ENCODE results near the gene LRMDA. TPM values are rescaled to one million over a fixed set of nuclear protein-coding genes. Genes with fewer than 3 reads are reported as not detected.

Gene LRMDA
- total RNA-seq, 1 donor from 2014 or later = not detected

- intact Hi-C loops (cut with micrococcal nuclease) = no loop called here
Observed at GRCh38 chr10:75634947-75635346, 203.5 kb downstream of the LRMDA start.

- intact Hi-C loops (cut with micrococcal nuclease) = no loop called here
Observed at GRCh38 chr10:75638752-75639151, 207.3 kb downstream of the LRMDA start.

- intact Hi-C loops (cut with micrococcal nuclease) = no loop called here
Observed at GRCh38 chr10:75639736-75640135, 208.3 kb downstream of the LRMDA start.

- intact Hi-C loops (cut with micrococcal nuclease) = no loop called here
Observed at GRCh38 chr10:75640381-75640780, 209.0 kb downstream of the LRMDA start.

DNA sequence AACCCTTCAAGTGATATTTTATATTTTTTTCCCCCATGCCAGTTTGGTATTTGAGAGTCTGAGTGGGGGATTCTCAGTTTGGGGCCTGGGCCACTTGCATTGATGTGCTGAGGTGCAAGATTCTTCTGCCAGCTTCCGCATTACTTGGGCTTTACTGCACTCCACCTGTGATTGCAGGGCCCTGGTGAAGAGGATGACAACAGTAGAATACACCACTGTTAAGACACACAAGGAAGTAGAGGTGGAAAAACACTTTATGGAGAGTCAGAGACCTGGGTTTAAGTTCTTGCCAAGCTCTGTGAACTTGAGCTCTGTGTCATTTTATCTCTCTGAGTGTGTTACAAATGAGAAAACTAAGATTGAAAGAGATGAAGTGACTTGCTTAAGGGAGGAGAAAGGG lies 209.4 kb downstream of the LRMDA start:
- intact Hi-C loops (cut with micrococcal nuclease) = no loop called here

GRCh38 chr10:75643405-75643804 lies 212.0 kb downstream of the LRMDA start:
- intact Hi-C loops (cut with micrococcal nuclease) = no loop called here

DNA sequence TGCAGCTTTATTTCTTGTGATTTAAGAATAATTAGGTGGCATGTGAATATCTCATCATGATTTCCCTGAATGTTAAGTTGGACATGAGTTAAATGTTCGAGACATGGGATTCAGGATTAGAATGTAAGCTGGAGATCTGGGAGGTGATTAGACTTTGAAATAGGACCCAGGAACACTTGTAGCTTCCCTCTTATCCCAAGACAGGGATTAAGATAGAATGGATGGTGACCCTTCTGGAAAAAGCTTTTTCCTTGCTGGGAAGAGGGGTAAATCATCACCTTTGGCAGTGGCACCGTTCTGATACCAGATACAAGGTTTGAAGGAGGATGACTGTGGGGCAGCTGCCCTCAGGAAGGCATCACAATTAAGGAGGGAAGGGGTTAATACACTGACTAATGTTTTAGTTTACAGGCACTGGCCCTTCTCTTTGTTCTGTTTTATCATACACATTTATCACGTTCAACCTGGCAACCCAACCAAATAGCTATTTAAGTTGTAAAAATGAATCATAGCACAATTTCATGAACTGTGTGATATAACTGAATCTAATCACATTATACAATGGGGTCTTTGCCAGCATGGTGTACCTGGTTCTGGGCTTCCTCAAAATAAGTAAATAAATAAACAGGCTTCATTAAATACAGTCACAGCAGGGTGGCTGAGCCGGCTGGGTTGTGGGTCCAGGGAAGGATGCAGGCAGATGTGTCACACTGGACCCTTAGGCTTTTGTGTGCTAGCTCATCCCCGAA lies 212.7 kb downstream of the LRMDA start:
- intact Hi-C loops (cut with micrococcal nuclease) = no loop called here

DNA sequence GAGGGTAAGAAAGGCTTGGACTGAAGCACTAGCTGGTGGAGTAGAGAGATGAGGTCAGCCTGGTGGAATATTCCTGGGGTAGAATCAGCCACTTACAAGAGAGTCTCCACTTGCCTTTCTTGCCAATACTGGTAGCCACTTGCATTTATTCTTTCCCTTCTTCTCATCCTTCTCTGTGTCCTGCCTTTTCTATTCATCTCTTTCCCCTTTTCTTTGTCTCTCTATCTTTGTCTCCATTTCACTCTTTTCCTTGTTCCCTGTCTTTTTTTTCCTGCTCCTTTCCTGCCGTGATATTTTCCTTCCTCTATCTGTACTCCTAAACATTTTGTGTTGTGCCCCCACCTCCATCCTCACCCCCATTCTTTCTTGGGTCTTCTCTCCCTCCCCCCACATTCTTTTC lies 214.3 kb downstream of the LRMDA start:
- intact Hi-C loops (cut with micrococcal nuclease) = no loop called here

DNA sequence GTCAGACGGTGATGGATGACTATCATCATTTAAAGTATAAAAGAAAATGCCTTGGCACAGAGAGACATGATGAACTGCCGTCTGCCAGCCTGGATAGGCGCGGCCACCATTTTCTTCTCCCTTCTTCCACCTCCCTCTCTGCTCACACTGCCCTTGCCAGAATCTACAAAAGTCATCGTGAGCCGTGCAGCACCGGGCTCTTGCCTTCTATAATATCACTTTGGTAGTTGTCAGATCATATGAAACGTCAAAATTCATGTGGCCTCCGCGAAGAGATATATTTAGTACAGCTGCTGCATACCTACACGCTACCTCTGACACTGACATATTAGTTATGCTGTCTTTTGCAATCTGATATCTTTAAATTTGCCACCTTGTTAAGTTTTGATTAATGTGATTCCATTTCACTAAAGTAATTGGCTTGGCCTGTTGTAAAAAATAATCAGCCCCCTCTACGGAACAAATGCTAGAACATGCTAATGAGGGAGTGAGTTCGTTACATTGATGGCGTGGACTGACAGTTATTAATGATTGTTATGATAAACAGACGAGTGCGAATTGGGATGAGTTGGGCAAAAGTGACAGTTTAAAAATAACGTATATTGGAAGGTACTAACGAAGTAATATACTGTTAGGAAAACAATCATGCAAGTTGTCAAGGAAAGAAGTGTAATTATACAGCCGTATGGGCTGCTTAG lies 214.9 kb downstream of the LRMDA start:
- intact Hi-C loops (cut with micrococcal nuclease) = no loop called here

DNA sequence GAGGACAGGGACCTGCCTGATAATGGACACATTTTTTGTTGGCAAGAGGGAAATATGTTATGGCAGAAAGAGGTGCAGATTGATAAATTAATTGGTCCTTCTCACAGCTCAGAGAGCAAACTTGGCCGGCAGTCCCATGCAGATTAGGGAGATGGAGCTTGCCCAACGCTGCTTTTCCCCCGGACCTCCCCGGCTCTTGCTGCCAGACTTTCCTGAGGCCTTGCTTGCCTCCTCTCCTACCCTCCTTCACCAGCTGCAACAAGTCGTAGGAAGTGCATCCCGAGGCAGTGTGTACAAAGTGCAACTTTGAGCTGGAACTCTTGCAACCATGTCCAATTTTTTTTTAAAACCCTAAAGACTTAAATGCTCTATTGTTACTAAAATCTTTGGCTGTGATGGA lies 215.5 kb downstream of the LRMDA start:
- intact Hi-C loops (cut with micrococcal nuclease) = no loop called here

- intact Hi-C loops (cut with micrococcal nuclease) = no loop called here
Observed at GRCh38 chr10:75647675-75648074, 216.3 kb downstream of the LRMDA start.

GRCh38 chr10:75648351-75648750 lies 216.9 kb downstream of the LRMDA start:
- intact Hi-C loops (cut with micrococcal nuclease) = no loop called here

GRCh38 chr10:75648854-75649253 lies 217.4 kb downstream of the LRMDA start:
- intact Hi-C loops (cut with micrococcal nuclease) = no loop called here

- intact Hi-C loops (cut with micrococcal nuclease) = no loop called here
Observed at GRCh38 chr10:75649466-75649865, 218.0 kb downstream of the LRMDA start.

DNA sequence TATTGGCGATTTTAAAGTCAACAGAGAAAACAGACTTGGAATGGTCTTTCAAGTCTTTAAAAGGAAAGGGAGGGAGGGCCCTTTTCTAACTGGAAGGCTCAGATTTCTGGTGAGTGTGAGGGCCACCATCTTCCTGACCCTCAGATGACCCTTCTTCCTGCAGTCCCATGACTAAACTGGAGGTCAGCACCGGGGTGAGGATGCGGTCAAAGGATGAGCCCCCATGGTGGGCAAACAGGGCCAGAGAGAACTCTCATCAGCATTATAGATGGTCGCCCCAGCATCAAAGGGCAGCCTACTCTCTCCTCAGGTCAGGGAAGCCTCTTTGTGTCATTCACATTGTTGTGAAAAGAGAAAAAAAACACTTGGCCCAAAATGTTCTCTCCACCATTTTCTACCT lies 219.2 kb downstream of the LRMDA start:
- intact Hi-C loops (cut with micrococcal nuclease) = no loop called here

GRCh38 chr10:75651417-75651816 lies 220.0 kb downstream of the LRMDA start:
- intact Hi-C loops (cut with micrococcal nuclease) = no loop called here

DNA sequence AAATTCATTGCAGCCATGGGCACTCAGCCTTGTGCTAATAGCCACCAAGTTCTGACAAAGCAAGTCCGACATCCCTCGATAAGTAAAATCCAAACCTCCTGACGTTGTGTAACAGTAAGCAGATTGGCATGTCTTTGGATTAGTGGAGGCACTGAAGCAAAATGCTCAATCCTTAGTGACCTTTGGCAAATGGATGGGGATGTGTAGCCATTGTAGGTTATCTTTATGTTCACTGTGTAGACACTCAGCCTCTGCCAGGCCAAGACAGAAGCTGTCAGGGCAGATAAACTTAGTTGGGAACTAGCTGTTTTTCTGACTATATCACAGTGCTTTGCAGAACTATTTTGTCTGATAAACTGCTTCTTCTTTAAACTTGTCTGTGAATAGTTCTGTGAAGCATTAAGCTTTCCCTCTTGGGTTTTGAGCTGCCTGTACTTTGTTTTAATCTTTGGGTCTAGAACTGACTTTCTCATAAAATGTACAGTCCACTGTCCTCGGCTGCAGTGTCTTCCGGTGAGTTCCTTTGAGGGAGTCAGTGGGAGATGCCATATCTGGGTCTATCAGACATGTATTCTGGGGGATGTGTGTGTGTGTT lies 220.8 kb downstream of the LRMDA start:
- intact Hi-C loops (cut with micrococcal nuclease) = no loop called here

DNA sequence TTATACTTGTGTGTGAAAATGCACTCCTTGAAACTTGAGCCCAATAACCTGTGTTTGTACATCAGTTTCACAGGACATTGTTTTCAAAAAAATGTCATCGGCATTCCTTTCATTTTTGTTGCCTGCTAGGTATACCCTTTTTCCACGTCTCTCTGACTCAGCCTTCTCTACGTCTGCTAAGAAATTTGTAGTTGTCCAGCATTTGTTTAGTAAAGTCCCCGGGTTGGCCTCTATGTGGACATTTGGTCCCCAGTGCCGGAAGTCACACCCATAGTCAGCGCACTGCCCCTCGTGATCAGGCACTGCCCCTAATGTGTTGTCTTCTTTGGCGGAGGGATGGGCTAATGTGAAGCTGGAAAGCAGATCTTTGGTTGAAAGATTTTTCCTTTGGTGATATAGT lies 222.3 kb downstream of the LRMDA start:
- intact Hi-C loops (cut with micrococcal nuclease) = no loop called here

DNA sequence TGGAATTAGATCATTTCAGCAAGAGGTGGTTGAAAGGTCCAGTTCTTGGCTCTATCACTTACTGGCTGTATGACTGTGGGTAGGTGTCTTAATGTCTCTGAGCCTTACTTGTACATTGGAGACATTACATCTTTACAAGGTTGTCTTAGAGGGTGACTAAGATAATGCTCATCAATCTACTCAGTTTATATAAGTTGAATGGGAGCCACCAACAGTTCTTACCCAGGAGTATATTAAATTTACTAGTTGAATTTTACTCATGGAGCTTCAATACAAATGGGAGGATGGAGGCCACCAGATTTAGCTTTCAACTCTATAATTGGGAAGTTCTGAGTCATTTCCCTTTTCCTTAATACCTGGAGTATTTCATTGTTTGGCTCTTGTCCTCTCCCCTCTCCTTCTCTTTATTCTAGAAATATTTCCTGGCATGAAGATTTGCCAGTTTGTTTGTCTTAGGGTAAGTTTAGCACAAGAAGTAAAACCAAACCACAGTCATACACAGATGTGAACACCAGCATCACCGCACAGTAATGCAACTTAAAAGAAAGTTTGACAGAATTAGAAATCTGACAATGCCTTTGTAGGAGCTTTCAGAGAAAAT lies 222.8 kb downstream of the LRMDA start:
- intact Hi-C loops (cut with micrococcal nuclease) = no loop called here

- intact Hi-C loops (cut with micrococcal nuclease) = no loop called here
Observed at GRCh38 chr10:75654772-75655171, 223.3 kb downstream of the LRMDA start.

- intact Hi-C loops (cut with micrococcal nuclease) = no loop called here
Observed at GRCh38 chr10:75655791-75656451, 224.5 kb downstream of the LRMDA start.

- intact Hi-C loops (cut with micrococcal nuclease) = no loop called here
Observed at GRCh38 chr10:75657351-75657750, 225.9 kb downstream of the LRMDA start.

Measured in T-helper 1 cell treated with Interleukin-12 subunit alpha and Interleukin-12 subunit beta and Interleukin-4 antibody, amounts not matched to agents 30 ng/mL and 1 ng/mL, for 36 hours (primary cell).